HL-60 (cell line): ENCODE results near the gene KRTAP5-8.

ENCODE experiments used
- POLR2AphosphoS5 ChIP-seq: IDR thresholded peaks from 2 replicates; pipeline ENCODE4 v1.6.1; 2012; ENCODE audit warnings: low read depth
- TF ChIP-seq, protein P1 (sequence below): IDR thresholded peaks from one replicate; pipeline ENCODE4 v1.5.1; 2011; ENCODE audit warnings: low read length, control low read depth, inconsistent platforms; ENCODE audit not compliant: insufficient read depth
- TF ChIP-seq, protein P2 (sequence below): IDR thresholded peaks from 2 replicates; pipeline ENCODE4 v1.6.1; 2012; ENCODE audit warnings: low read depth; ENCODE audit not compliant: insufficient replicate concordance

DNA sequence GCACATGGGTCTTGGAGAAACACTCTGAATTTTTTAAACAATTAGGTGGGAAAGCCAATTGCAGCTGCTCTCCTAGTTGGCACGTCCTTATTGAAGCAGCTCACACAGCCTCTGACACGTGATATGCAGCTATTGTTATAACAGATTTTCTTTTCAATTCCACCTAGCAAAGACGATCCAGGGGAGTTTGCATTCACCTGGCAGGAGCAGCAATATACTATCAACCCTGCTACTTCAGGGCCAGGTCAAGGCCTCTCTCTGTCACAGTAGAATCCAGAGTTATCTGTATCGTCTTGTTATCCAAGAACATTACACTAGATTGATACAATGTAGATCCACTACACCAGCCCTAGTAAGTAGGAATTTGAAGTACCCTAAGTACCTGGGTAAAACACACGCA is 36.6 kb downstream of the KRTAP5-8 start:
- TF ChIP-seq, protein P1, sequence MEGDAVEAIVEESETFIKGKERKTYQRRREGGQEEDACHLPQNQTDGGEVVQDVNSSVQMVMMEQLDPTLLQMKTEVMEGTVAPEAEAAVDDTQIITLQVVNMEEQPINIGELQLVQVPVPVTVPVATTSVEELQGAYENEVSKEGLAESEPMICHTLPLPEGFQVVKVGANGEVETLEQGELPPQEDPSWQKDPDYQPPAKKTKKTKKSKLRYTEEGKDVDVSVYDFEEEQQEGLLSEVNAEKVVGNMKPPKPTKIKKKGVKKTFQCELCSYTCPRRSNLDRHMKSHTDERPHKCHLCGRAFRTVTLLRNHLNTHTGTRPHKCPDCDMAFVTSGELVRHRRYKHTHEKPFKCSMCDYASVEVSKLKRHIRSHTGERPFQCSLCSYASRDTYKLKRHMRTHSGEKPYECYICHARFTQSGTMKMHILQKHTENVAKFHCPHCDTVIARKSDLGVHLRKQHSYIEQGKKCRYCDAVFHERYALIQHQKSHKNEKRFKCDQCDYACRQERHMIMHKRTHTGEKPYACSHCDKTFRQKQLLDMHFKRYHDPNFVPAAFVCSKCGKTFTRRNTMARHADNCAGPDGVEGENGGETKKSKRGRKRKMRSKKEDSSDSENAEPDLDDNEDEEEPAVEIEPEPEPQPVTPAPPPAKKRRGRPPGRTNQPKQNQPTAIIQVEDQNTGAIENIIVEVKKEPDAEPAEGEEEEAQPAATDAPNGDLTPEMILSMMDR, result no peak
- TF ChIP-seq POLR2AphosphoS5, result no peak
- TF ChIP-seq, protein P2, sequence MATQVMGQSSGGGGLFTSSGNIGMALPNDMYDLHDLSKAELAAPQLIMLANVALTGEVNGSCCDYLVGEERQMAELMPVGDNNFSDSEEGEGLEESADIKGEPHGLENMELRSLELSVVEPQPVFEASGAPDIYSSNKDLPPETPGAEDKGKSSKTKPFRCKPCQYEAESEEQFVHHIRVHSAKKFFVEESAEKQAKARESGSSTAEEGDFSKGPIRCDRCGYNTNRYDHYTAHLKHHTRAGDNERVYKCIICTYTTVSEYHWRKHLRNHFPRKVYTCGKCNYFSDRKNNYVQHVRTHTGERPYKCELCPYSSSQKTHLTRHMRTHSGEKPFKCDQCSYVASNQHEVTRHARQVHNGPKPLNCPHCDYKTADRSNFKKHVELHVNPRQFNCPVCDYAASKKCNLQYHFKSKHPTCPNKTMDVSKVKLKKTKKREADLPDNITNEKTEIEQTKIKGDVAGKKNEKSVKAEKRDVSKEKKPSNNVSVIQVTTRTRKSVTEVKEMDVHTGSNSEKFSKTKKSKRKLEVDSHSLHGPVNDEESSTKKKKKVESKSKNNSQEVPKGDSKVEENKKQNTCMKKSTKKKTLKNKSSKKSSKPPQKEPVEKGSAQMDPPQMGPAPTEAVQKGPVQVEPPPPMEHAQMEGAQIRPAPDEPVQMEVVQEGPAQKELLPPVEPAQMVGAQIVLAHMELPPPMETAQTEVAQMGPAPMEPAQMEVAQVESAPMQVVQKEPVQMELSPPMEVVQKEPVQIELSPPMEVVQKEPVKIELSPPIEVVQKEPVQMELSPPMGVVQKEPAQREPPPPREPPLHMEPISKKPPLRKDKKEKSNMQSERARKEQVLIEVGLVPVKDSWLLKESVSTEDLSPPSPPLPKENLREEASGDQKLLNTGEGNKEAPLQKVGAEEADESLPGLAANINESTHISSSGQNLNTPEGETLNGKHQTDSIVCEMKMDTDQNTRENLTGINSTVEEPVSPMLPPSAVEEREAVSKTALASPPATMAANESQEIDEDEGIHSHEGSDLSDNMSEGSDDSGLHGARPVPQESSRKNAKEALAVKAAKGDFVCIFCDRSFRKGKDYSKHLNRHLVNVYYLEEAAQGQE, result no peak
